Loucy (cell line): Measurements from ENCODE around the gene NPIPB2.

Experiments used
- H2AFZ ChIP-seq: fragments of 200-600 bp; sonication (generic); 2 replicates; pipeline ENCODE4 v1.6.0; 2016; ENCODE audit warnings: antibody characterized with exemption, mild to moderate bottlenecking, low read length, moderate library complexity
- H3F3A ChIP-seq: fragments of 200-600 bp; 2 replicates; pipeline ENCODE4 v1.6.0; 2016; ENCODE audit warnings: antibody characterized with exemption, low read depth, mild to moderate bottlenecking
- H3K27me3 ChIP-seq: fragments of 200-600 bp; sonication (generic); 2 replicates; pipeline ENCODE4 v1.6.1; 2014; ENCODE audit warnings: low read length, mild to moderate bottlenecking; ENCODE audit not compliant: insufficient read depth, poor library complexity, severe bottlenecking
- H3K36me3 ChIP-seq: fragments of 200-600 bp; sonication (generic); 2 replicates; pipeline ENCODE4 v1.6.1; 2016; ENCODE audit warnings: low read length; ENCODE audit not compliant: insufficient read depth
- H3K4me1 ChIP-seq: fragments of 200-600 bp; sonication (generic); 2 replicates; pipeline ENCODE4 v1.5.1; 2014; ENCODE audit warnings: low read length, mild to moderate bottlenecking; ENCODE audit not compliant: insufficient read depth, poor library complexity, severe bottlenecking
- H3K4me2 ChIP-seq: fragments of 200-600 bp; sonication (generic); 2 replicates; pipeline ENCODE4 v1.6.0; 2014; ENCODE audit warnings: antibody characterized with exemption, low read length, low read depth, mild to moderate bottlenecking; ENCODE audit not compliant: poor library complexity, severe bottlenecking
- H3K4me3 ChIP-seq: fragments of 200-600 bp; sonication (generic); 2 replicates; pipeline ENCODE4 v1.5.1; 2014; ENCODE audit warnings: low read length, mild to moderate bottlenecking, mixed read lengths; ENCODE audit not compliant: poor library complexity, severe bottlenecking
- H3K79me2 ChIP-seq: fragments of 200-600 bp; sonication (generic); 2 replicates; pipeline ENCODE4 v1.6.1; 2014; ENCODE audit warnings: low read length; ENCODE audit not compliant: insufficient read depth
- H3K9ac ChIP-seq: fragments of 200-600 bp; sonication (generic); 2 replicates; pipeline ENCODE4 v1.6.0; 2014; ENCODE audit warnings: mild to moderate bottlenecking, low read depth, low read length, moderate library complexity; ENCODE audit not compliant: poor library complexity, severe bottlenecking
- H3K9me2 ChIP-seq: fragments of 200-600 bp; sonication (generic); replicated peaks from 2 replicates; pipeline ENCODE4 v1.6.1; 2016; ENCODE audit warnings: low read depth, low read length, mixed read lengths
- H3K9me3 ChIP-seq: fragments of 200-600 bp; sonication (generic); 2 replicates; pipeline ENCODE4 v1.6.1; 2014; ENCODE audit warnings: mild to moderate bottlenecking, antibody characterized with exemption, low read length, low read depth; ENCODE audit not compliant: insufficient read depth
- H4K20me1 ChIP-seq: fragments of 200-600 bp; sonication (generic); 2 replicates; pipeline ENCODE4 v1.6.0; 2014; ENCODE audit warnings: antibody characterized with exemption, low read length, mild to moderate bottlenecking; ENCODE audit not compliant: insufficient read depth, poor library complexity, severe bottlenecking
- CTCF ChIP-seq: fragments of 200-600 bp; sonication (generic); conservative IDR thresholded peaks from 2 replicates; pipeline ENCODE4 v1.5.1; 2014; ENCODE audit warnings: mild to moderate bottlenecking, antibody characterized with exemption, low read length
- EZH2phosphoT487 ChIP-seq: fragments of 200-600 bp; IDR thresholded peaks from 2 replicates; pipeline ENCODE4 v1.6.1; 2018; ENCODE audit warnings: antibody characterized with exemption, mild to moderate bottlenecking, moderate library complexity, borderline replicate concordance

NPIPB2 gene

GRCh38 chr16:11893571-11893970 is 48.3 kb downstream of the NPIPB2 start:
- Histone ChIP-seq H3K4me2 (no peak overlapping the region), H4K20me1 (no peaks in the 10 kb centered on the region), H3K9me3 (no peaks in the 10 kb centered on the region), H3K9ac (no peak overlapping the region), H3K27me3 (no peaks in the 10 kb centered on the region), H3K9me2 (no peaks in the 10 kb centered on the region), H2AFZ (no peak overlapping the region), H3F3A (no peaks in the 10 kb centered on the region), H3K4me1 (no peaks in the 10 kb centered on the region), H3K4me3 (no peak overlapping the region), H3K36me3 (peaks cover 31% of the 10 kb centered on the region; the same call in 1 of the 2 replicates), H3K79me2 (no peaks in the 10 kb centered on the region)
- TF ChIP-seq CTCF (no peak), EZH2phosphoT487 (no peak)

DNA sequence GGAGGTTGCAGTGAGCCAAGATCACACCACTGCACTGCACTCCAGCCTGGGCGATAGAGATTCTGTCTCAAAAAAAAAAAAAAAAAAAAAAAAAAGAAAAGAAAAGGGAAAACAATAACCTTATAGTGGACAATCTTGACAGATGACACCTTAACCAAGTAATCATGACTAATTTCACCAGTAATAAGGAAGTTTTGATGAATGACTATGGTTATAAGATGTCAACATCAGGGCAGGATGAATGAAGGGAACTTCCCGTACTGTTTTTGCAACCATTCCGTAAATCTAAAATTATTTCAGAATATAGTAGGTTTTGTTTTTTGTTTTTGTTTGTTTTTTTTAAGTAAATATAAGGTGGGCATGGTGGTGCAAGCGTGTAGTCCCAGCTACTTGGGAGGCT is 49.1 kb downstream of the NPIPB2 start:
- Histone ChIP-seq H3K79me2 (no peaks in the 10 kb centered on the region), H3K27me3 (no peaks in the 10 kb centered on the region), H3F3A (no peaks in the 10 kb centered on the region), H3K9me2 (no peaks in the 10 kb centered on the region), H3K9ac (no peak overlapping the region), H4K20me1 (no peaks in the 10 kb centered on the region), H3K4me3 (no peak overlapping the region), H3K4me1 (no peaks in the 10 kb centered on the region), H2AFZ (no peak overlapping the region), H3K36me3 (peaks cover 31% of the 10 kb centered on the region; the same call in 1 of the 2 replicates), H3K4me2 (no peak overlapping the region), H3K9me3 (no peaks in the 10 kb centered on the region)
- TF ChIP-seq CTCF (no peak), EZH2phosphoT487 (no peak)

DNA sequence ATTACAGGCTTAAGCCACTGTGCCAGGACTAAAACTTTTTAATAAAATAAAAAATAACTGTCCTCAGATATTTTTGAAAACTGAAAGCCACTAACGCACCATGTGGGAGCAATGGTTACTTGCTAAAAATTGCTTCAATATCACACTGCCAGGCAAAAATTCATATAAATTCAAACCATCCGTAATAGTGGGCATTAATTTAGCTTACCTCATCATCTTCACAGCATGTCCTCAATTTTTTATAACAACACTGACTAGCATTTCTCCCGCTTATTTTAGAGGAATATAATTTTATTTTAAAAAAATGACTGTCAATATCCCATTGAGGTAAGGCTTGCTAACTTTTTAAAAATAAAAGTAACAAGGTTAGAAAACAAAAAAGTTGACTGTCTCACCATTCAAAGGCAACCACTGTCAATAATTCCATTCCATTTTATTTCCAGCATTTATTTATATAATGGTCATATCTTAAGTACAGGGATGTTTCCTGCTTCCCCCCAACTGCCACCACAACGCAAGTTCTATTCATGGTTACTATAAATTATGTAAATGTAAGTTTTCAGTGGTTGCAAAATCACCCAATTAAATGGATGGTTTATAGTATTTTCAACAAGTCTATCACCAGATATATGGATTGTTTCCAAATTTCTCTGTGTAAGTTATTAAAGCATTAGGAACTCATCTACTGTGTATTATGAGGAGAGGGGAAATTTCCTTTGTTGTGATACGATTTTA is 51.4 kb downstream of the NPIPB2 start:
- no peaks in the 10 kb centered on the region for H3F3A ChIP-seq
- no peaks in the 10 kb centered on the region for H3K4me1 ChIP-seq
- TF ChIP-seq CTCF (no peak), EZH2phosphoT487 (no peak)
- peaks cover 42% of the 10 kb centered on the region; the same call in 1 of the 2 replicates for H3K36me3 ChIP-seq
- H3K4me3 ChIP-seq: no peak overlapping the region
- H3K79me2 ChIP-seq: no peaks in the 10 kb centered on the region
- no peaks in the 10 kb centered on the region for H3K9me3 ChIP-seq
- no peaks in the 10 kb centered on the region for H3K27me3 ChIP-seq
- H3K9ac ChIP-seq: no peak overlapping the region
- no peaks in the 10 kb centered on the region for H3K9me2 ChIP-seq
- H2AFZ ChIP-seq: no peak overlapping the region
- H4K20me1 ChIP-seq: no peaks in the 10 kb centered on the region
- H3K4me2 ChIP-seq: no peak overlapping the region
